NCI-H2196 treated with DMSO at 0.1 percent for 48 hours (cell line): ENCODE results near the gene BMS1.
"Not testable (repeated sequence)": the region's sequence is repeated elsewhere in the genome, so short reads cannot be mapped to it uniquely, and the experiment has no call there.

Source experiments
- DNase-seq: peaks from one replicate; lab custom pipeline; 2025; ENCODE audit not compliant: unreplicated experiment; lab: John Stamatoyannopoulos, UW

The BMS1 gene

DNA sequence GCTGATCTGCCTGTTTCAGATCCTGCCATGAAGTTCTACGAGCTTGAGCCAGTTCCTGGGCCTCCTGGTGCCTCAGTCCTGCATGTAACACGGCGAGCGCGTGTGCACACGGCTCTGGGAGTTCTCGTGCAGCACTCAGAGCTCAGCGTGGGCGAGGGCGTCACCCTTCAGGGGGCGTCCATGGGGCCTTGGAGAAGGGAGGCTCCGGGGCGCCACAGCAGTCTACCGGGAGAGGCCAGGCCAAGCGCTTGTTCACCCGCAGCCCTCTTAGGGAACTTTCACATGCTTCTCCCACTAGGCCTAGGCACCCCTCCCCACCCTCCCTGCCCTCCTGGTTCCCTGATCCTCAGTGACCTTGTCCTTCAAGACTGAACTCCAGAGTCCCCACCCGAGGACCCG, 83.1 kb downstream of the BMS1 start:
- no peak for DNase-seq

DNA sequence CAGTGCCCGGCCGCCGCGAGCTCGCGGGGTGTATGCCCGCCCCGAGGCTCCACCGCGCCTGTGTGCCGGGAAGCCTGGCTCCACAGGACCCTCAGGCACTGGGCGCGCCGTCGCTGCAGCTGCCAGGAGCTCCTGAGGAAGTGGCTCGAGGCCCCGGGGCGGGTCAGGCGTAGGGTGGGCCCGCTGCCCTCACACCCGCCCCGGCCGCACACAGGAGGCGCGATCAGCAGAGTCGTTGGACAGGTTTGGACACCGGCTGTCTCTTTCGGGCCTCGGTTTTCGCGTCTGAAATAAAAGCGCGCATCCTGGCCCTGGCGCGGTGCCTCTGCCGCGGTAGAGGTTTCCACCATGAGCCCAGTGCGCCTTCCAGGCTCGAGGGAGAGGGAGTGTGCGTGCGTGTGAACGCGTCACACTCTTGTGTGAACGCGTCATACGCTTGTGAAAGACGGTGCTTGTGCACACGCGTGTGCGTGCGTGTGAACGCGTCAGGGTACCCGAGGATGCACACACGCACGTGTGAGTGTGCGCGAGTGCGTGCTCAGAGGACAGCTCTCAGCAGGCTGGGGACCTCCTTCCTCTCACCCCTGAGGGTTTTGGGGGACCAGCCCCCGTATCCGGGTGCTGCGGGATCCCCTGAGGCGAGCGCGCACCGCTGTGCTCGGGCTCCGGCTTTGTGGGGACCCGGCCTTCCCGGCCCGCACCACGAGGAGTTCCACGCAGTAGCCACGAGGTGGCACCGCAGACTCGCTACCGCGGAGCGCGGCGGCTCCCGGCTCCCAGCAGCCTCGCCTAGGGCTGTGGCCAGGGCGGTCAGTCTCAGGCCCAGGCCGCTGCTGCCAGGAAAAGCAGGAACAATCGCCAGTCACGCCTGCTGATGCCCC, 83.8 kb downstream of the BMS1 start:
- peak; percentile 30 for DNase-seq

DNA sequence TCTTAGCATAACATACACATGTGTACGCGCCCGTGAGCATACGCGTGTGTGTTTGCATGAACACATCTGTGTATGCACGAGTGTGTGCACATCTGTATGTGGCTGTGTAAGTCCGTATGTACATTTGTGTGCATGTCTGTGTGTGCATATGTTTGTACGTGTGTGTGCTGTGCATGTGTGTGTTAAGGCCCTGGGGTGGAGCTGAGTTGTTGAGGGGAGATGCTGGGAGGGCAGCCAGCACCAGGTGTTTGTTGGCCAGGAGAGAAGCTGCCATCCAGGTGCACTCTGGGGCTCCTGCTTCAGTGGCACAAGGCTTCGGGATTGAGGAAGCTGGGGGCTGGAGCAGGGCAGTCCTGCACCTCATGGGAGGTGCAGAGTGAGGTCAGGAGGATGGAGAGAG, 85.0 kb downstream of the BMS1 start:
- no peak for DNase-seq

DNA sequence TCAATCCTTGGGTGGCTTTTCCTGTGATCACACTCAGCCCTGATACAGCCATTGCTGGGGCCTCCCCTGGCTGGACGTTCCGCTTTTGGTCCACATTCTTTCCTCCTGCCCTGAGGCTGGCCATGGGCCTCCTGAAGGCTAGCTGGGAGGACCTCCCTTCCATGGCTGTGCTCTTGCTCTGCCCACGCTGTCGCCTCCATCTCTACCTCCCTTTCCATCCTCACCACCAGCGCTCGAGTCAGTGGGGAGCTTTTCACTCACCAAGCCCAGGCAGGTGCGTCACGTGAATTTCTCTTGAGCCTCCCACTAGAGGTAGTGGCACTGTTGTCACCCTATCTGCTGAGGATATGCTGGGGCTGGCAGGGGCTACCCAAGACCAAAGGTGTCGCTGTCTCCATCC, 85.9 kb downstream of the BMS1 start:
- DNase-seq = no peak

DNA sequence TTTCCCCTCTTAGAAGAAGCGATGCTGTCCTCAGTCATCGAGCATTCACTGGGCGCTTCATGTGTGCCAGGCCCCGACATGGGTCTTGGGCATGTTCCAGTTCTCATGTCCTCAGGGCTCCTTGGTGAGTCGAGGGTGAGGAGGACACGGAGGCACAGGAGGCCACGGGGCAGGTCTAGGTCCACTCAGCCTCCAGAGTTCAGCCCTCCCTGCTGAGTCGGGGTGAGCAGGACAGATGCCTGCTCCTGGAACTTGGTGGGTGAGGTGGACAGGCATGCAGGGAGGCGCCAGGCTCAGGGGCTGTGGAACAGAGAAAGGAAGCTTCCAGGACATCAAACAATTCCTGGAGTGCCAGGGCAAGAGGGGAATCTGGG, 87.4 kb downstream of the BMS1 start:
- DNase-seq = no peak

DNA sequence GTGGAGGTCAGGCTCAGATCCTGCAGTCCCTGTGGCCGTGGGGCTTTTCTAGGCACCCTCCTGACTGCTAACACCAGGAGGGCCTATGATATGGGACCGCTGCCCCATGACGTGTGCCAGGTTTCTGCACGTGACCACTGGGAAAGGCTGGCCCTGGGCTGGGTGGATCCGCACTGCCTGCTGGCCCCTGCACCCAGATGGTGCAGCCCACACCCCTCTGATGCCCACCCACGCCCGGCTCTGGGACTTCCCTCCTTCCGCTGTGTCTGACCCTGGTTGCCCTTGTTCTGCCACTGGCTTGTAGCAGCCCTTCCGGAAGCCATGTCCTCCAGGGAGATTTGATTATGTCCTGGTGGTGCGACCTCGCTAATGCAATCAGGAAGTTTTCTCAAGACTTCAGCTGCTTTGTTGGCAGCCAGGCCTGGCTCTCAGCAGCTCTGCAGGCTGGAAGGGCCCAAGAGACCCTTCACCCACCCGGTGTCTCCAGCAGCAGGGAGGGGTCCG, 88.6 kb downstream of the BMS1 start:
- DNase-seq = not testable (repeated sequence)

DNA sequence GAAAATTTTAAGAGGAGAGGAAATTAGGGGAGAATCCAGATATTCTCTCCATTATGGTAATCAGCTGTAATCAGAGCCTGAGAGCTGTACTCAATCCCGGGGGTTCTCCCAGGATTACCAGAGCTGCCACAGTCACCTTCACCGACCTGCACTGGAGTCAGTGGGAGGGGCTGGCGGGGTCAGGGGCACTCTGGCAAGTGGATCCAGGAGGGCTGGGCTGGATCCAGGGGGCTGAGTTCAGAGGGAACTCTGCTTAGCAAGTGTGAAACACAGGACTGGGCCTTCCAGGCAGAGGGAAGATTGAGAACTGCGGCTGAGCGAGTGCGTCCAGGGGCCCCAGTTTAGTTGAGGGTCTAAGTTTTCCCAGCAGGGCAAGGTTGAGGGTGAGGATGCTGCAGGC, 89.2 kb downstream of the BMS1 start:
- DNase-seq = no peak

DNA sequence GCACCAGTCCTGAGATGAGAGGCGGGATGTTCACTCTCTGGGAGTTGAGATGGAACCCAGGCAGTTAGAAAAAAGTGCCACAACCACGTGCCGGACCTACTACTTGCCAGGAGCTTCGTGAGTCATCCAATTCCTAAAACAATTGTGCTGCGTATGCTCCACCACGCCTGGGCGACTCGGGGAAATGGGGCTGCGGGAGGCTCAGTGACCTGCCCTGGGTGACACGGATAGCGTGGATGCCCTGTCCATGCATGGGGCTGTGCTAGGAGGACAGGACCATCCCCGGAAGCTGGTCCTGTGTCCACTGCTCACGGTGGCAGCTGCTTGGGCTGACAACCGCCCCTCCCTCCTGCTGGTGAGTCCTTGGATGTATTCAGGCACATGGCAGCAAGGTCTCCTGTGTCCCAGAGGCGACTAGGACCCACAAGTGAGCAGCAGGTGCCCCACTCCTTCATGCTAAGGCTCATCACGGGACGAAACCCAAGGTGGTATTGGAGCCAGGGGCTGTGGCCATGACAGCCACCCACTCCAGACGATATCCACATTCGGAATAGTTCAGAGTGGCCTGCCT, 90.4 kb downstream of the BMS1 start:
- no peak for DNase-seq

DNA sequence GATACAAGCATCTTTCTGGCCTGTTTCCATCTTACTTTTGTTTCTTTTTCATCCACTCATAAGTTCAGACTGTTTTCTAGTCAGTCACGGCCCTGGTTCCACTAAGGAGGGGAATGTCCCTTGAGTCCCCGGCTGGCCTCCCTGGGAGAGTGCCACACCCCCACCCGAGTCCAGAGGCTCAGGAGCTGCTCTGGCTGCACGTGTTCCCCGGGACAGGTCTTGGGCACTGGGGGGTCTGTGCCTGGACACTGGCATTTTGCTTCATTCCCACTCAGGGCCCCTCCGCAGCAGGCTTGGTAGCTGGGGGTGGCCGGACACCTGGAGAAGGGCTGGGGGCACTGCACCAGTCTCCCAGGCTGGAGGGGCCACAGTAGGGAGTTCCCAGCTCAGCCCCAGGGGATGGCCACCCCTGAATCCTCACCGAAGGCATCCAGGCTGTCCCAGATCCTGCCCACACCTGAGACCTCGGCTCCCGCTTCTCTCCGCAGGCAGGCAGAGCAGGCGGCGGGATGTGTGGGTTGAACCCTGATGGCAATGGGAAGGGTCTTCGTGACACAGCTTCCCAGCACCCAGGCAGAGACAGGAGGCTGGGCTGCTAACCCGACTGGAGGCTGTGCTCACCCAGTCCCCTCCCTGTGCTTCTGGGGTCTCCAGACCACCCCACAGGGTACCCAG, 92.3 kb downstream of the BMS1 start:
- DNase-seq = no peak

DNA sequence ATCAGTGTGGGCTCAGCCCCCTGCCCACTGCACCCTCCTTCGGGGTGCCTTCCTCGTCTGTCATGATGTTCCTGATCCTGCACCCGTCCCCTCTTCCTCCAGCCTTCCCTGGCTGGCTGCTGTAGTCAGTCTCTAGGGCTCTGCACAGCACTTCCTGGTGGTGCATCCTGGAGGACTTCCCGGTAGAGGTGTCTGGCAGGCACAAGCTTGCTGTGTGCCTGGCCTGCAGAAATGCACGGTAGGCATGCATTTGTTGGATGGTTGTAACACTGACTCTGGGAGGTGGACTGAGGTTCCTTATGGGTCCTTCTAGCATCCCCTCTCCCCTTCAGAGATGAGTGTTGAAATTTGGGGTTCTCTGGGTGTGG, 92.8 kb downstream of the BMS1 start:
- no peak for DNase-seq

DNA sequence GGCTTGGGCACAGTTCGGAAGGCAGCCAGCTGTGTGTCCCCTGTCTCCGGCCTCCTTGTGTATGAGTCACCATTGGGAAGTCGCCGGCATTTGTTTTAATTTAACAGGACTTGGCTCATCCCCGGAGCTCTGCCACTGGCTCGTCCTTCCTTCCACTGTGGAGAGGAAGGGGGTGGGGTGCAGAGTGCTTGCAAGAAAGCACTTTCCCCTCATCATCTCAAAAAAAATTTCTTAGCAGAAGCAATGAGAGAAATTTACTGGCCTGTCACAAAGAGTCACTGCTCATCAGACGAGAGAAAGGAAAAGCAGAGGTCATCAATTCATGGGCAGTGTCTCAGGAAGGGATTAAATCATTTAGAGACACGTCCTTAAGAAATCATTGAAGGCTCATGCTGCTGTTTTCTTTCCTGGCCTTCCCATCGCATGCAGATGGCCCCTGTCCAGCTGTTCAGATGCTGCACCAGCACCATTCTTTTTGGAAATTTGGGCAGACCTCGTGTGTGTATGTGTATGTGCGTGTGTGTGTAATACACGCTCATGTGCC, 93.3 kb downstream of the BMS1 start:
- no peak for DNase-seq

DNA sequence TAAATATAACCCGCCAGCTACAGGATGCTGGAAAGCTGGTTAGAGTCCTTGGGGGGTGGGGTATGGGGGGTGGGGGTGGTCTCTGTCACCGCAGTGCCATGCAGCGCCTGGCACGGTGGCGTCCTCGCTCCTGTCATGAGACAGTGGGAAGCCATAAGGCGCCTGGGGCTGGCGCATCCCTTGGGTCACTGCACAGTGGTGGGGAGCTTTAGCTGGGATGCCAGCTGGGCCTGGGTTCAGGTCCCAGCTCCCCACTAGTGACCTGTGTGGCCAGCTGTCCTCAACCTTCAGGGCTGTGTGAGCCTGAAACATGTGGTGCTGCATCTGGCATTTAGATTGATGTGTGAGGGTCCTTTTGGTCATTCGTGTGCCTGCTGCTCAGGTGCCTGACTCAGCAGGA, 93.9 kb downstream of the BMS1 start:
- no peak for DNase-seq

DNA sequence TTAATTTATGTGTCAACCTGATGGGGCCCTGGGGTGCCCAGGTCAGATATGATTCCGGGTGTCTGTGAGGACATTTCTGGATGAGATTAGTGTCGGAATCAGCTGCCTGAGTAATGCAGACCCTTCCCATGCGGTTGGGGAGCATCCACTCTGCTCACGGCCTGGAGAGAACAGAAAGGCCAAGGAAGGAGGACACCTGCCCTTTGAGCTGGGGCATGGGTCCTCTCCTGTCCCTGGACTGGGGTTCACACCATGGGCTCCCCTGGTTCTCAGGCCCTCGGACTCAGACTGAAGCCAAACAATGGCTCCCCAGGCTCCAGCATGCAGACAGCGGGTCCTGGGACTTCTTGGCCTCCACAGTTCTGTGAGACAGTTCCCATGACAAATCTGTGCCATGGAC, 94.3 kb downstream of the BMS1 start:
- DNase-seq = no peak

DNA sequence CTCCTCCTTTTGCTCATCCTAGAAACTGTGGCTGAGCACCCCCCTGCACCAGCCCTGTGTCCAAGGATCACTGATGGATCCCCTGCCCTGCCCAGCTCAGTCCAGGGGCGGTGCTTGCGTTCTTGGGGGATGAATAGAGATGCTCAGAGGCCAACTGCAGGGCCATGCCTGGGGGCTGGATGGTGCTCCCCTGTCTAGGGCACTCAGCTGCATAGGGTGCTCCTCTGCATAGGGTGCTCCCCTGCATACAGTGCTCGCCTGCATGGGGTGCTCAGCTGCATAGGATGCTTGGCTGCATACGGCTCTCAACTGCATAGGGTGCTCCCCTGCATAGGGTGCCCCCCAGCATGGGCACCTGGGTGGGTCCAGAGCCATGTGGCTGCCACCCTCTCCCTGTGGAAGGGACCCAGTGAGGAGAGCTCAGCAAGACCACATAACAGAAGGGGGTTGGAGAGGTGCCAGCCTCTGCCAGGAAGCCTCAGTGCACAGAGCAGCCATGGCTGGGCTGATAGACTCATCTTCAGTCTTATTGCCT, 95.0 kb downstream of the BMS1 start:
- DNase-seq = no peak

DNA sequence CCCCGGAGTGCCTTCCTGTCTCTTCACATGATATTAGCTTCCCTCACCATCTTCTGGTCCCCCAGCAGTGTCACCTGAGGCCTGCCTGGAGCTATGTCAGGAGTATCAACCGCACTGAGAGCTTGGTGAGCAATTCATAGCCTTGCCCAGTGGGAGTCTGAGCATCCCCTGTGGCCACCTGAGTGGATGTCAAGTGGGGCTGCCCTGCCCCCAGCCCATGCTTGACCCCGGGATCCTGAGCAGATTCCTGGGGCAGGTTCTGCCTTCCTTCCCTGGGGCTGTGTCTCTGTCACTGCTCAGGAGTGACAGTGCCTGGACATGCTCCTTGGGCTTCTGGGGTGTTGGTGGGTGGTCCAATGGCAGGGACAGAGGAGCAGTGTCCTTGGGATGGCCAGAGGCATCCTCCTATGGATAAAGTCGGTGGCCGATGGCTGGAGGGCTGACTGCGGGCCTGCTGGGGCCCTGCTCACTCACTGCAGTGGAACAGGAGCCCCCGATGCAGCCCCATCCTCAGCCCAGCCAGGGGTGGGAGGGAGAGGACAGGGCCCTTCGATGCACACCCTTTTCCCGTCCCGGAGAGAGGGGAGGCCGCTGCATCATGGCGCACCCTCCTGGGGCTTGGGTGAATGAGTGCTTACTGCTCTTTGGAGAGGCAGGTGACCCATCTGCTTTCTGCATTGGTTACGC, 95.7 kb downstream of the BMS1 start:
- DNase-seq = no peak

DNA sequence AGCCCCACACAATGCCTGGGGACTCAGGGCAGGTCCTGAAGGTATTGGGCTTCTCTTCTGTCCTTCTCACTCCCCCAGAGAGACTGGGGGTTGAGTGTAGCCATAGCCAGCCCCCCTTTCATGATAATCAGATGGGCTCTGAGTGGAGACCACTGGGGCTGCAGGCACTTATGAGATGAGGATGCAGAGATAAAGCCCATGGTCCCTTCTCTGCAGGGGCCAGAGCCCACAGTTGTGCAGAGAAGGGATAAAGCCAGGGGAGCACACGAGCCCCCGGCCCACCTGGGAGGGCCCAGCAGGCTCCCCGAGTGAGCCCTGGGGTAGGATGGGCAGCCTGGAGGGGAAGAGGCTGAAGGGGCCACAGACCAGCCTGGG, 96.2 kb downstream of the BMS1 start:
- no peak for DNase-seq

DNA sequence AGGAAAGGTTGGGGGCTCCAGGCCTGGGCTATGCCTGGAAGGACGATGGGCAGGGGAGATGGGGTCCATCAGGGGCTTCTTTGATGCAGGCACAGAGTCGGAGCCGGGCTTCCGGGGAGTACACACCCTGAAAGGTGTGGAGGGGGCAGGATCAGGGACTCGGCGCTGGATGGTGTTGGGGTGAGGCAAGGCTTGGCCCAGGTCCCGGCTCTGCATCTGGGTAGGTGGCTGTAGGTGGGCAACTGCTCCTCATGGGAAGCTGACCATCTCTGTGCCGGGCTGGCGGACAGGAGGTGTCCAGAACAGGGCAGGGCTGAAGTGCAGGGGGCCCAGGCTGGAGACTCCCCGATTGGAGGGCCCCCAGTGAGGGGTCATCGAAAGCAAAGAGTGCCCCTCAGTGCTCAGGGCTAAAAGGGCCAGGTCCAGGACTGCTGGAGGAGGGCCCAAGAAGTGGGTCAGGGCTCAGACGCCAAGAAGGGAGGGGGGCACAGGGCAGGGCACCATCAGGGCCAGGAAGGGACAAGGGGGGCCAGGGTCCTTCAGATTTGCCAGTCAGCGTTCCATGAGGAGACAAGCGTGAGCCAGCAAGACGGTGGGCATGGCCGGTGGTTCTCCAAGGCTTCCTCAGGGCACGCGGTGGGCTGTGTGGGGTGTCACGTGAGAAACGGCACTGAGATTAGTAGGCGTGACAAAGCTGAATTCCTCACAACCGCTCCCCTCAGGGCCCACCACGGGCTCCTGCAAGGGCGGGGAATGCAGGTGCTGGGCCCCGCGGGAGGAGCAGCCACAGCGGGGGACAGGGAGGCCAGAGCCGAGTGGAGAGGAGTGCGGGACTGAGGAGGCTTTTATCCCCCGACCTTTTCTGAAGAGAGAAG, 97.0 kb downstream of the BMS1 start:
- DNase-seq = no peak

DNA sequence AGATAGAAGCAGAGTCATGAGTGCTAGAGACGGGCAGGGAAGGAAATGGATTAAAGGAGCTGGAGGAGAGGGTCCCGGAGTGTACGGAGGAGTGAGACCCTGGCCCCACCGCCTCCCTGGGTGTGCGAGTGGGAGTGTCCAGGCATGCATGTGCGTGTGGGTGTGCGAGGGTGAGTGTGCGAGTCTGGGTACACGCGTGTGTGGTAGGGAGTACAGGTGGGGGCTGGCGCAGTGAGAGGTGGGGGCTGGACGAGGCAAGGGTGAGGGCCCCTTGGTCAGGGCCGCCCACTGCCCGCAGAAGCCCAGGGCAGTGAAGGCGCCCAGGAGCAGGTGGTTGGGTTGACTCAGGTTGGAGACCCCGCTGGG, 97.6 kb downstream of the BMS1 start:
- DNase-seq = no peak

DNA sequence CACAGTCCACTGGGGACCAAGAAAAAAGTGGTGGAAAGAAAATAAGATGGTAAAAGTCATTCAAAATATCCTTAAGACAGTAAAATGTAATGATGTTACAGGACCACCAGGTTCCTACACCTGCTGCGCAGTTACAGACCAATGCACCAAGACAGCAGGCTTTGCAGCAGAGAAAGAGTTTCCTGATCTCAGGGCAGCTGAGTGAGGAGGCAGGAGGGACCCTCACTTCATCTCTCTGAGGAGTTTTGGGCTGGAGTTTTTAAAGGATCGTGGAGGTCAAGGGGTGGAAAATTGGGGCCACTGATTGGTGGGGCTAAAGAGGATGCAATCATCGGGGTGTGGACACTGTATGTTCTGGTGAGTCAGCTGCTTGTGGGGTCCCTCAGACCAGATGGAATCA, 100.0 kb downstream of the BMS1 start:
- DNase-seq = no peak
